Measurements from ENCODE around the gene CHRNB4.

DNA sequence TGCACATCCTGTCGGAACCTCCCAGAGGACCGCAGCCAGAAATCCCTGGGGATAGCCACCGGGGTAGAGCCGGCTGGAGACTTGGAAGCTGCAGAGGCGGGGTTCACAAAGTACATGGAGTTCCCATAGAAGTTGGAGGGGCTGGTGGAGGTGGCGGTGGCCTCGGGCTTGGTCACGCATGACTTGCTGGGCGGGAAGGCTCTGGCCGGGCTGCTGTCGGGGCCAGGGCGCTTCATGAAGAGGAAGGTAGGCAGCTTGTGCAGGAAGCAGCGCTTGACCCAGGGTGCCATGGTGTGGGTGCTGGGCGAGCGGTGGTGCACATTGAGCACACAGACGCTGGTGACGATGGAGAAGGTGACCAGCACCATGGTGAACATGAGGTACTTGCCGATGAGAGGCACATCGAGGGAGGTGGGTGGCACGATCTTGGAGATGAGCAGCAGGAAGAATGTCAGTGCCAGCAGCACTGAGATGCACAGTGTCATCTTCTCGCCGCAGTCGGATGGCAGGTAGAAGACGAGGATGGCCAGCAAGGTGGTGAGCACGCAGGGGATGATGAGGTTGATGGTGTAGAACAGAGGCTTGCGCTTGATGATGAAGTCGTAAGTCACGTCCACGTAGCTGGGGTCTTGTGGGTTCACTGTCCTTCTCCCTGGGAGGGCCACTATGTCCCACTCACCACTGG, 11.8 kb downstream of the CHRNB4 start:
- TF ChIP-seq, protein P1, sequence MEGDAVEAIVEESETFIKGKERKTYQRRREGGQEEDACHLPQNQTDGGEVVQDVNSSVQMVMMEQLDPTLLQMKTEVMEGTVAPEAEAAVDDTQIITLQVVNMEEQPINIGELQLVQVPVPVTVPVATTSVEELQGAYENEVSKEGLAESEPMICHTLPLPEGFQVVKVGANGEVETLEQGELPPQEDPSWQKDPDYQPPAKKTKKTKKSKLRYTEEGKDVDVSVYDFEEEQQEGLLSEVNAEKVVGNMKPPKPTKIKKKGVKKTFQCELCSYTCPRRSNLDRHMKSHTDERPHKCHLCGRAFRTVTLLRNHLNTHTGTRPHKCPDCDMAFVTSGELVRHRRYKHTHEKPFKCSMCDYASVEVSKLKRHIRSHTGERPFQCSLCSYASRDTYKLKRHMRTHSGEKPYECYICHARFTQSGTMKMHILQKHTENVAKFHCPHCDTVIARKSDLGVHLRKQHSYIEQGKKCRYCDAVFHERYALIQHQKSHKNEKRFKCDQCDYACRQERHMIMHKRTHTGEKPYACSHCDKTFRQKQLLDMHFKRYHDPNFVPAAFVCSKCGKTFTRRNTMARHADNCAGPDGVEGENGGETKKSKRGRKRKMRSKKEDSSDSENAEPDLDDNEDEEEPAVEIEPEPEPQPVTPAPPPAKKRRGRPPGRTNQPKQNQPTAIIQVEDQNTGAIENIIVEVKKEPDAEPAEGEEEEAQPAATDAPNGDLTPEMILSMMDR (IDR thresholded peaks at IDR 0.05 in 8 of 11, conservative IDR thresholded peaks at IDR 0.05 in 3 of 11) = no peak
- TF ChIP-seq POLR2A (IDR thresholded peaks at IDR 0.05) = no peak

Data from spleen (tissue), 7 donors.